HPDE6-E6E7 (cell line): ENCODE measurements around the gene RND2.
A peak's percentile ranks its signal among the peaks of the same experiment; 100 is the strongest.

Experiments
- DNase-seq: peaks from one replicate; pipeline ENCODE4 v3.0.0; 2011; ENCODE audit warnings: missing footprints; ENCODE audit errors: extremely low spot score

The RND2 gene

GRCh38 chr17:43006639-43007551 lies 18.1 kb upstream of the RND2 start, which contains the start of gene IFI35:
IFI35 (plus strand) TSS chr17:43006784; CDS start chr17:43006948, 164 bp downstream.
- peak; percentile 86 for DNase-seq

DNA sequence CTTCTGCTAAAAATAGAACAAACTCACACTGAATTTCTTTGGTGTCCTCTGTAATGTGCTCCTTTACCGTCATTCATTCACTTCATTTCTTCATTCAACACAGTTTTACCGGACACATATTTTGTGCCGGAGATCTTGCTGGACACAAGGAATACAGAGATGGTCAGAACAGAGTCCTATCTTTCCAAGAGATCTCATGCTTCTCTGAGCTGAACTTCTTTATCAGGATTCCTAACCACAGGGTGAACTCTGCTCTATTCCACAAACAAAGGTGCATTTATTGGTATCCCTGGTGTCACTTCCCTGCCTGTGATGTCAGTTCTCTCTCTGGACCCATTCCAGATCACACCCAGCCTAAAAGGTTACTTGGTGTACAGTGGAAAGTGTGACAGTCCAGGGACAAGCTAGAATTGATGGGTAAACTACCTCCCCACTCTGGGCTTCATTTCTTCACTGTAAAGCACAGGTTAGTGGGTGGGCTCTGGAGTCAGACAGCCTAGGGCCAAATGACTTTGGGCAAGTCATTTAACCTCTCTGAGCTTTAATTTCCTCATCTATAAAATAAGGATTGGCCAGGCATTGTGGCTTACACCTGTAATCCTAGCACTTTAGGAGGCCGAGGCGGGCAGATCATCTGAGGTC lies 14.2 kb upstream of the RND2 start:
- DNase-seq: no peak

GRCh38 chr17:43011728-43012472 lies 13.1 kb upstream of the RND2 start:
- DNase-seq: no peak

DNA sequence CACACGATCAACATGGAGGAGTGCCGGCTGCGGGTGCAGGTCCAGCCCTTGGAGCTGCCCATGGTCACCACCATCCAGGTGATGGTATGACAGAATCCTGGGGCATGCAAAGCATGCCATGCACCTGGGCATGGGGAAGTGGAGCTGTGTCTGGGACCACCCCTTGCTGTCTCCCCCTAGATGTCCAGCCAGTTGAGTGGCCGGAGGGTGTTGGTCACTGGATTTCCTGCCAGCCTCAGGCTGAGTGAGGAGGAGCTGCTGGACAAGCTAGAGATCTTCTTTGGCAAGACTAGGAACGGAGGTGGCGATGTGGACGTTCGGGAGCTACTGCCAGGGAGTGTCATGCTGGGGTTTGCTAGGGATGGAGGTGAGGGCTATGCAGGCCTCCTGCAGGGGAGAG lies 11.7 kb upstream of the RND2 start:
- DNase-seq: no peak

- no peak for DNase-seq
Measured at GRCh38 chr17:43014020-43014648, 10.9 kb upstream of the RND2 start.

- no peak for DNase-seq
Measured at GRCh38 chr17:43014649-43015542, 10.1 kb upstream of the RND2 start.

GRCh38 chr17:43015579-43015978 lies 9.5 kb upstream of the RND2 start:
- DNase-seq: no peak

- DNase-seq: no peak
Measured at GRCh38 chr17:43016216-43016615, 8.8 kb upstream of the RND2 start.

DNA sequence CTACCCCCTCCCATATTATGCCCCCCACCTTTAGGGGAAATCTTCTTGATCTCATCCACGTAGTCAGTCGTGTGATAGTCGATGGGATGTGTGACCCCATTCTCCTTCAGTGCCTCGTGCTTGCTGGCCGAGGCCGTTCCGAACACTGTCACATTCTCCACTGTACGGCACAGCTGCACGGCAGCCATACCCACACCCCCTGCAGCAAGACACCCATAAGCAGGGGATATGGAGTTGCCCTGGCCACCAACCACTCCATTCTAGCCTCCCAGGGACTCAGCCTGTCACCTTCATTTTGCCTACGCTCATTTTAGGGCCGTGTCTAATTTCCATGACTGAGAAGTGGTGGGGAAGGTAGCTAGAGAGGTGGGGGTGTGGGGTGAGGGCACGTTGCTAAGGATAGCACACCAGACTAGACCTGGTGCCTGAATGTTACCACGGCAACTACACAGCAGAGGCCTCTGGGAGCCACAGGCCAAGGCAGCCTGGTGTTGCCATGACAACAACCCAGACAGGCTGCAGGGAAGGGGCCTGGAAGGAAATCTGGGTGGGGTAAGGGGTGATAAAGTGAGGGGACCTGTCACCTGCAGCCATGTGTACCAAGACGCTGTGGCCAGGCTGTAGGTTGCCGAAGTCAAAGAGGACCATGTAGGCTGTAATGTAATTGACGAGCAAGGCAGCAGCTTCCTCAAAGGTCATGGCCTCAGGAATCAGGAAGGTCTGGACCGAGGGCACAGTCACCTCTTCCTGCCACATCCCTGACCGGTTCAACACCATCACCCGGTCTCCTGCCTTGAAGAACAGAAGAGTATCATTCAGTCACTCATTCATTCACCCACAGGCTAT lies 6.8 kb upstream of the RND2 start:
- no peak for DNase-seq

GRCh38 chr17:43018932-43019331 lies 6.1 kb upstream of the RND2 start:
- no peak for DNase-seq

DNA sequence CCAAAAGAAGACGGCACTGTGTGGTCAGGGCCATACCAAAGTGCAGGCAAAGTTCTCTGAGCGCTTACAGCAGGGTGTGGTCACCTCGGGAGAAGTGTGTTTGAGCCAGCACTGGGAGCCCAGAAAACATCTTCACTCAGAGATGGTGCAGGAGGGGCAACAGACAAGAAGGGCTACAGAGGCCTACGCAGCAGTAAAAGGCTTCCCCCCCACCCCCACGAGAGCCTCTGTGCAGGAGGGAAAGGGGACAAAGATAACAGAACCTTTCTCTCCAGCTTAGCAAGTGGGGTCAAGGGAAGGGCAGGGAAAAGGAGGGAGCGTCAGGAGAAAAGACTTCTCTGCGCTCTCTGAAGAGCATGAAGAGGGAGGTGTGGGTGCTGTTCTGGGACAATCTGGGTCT lies 5.6 kb upstream of the RND2 start:
- DNase-seq: no peak

DNA sequence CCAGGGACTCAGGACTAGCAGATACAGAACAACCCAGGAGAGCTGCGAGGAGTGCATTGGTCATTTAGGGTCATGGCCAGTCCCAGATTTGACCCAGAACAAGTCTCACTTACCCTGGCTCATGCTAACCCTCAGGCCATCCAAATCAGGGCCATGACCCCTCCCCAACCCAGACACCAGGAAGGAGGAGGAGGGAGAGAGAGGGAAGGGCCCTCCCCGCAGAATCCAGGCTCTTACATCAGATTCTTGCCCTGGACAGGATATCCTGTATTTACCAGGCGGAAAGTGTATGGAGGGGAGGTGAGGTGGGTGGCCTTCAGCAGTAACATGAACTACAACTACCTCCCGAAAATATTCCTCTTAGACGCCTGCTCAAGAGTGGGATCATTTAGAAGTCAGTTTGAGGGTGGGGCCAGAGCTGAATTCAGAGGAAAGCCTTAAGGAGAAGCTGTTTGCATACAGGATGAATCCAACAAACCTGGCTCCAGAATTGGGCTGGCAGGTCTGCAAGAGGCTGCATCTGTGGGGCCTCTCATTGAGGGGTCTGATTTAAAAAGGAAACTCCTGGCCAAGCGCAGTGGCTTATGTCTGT lies 4.9 kb upstream of the RND2 start:
- DNase-seq: no peak

GRCh38 chr17:43020789-43021740 lies 4.0 kb upstream of the RND2 start:
- DNase-seq: peak; percentile 68

- DNase-seq: peak; percentile 84
Measured at GRCh38 chr17:43021741-43022512, 3.1 kb upstream of the RND2 start, which contains the start of gene VAT1. VAT1 (minus strand) TSS chr17:43022385; CDS start chr17:43022322, 63 bp downstream.

DNA sequence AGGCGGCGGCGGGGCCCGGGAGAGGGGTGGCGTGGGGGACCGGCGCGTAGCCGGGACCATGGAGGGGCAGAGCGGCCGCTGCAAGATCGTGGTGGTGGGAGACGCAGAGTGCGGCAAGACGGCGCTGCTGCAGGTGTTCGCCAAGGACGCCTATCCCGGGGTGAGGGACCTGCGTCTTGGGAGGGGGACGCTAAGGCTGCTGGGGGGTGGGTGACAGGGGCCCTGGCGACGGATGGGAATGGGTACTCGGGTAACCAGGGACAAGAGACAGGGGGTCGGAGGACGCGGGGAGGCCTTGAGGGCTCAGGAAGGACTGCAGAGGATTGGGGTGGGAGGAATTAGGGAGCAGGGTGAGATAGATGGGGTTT lies 243 bp downstream of the RND2 start:
- DNase-seq: no peak

DNA sequence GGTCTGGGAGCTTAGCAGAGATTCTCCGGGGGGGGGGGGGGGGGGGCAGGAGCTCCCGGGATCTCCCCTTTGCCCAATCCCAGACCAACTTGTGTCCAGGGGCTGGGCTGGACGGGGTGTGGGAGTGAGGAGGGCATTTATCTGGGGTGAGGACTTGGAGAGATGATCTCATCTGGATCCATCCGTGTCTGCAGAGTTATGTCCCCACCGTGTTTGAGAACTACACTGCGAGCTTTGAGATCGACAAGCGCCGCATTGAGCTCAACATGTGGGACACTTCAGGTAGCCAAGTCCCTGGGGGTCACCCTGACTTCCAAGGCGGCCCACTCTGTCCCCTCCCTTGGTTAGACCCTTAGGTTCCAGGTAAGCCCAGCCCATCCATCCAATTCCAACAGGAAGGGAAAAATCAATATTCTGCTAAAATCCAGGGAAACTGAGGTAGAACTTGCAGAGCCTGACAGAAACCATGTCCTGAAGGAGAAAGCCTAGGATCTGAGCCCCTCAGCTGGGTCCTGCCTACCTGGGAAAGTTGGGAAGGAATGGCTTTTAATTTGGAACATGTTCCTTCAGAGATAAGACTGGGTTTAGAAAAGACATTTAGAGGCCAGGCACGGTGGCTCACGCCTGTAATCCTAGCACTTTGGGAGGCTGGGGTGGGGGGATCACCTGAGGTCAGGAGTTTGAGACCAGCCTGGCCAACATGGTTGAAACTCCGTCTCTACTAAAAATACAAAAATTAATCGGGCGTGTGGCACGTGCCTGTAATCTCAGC lies 921 bp downstream of the RND2 start:
- no peak for DNase-seq

DNA sequence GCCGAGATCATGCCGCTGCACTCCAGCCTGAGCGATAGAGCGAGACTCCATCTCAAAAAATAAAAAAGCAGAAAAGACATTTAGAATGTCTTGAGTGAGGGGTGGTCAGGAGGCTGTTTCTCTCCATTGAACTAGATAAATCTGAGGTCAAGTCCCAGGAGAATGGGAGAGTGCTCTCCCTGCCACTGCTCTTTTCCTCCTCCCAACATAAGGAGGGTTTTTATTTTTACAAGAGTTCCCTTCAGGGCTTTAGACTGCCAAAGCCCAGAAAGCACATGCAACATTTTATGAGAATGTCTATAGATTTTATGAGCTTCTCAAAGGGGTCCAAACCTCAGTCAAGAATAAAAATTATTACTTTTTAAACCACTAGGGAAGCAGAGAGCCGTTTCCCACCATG lies 1.6 kb downstream of the RND2 start:
- no peak for DNase-seq
